ENCODE measurements around the gene TNN. TPM values are rescaled to one million over a fixed set of nuclear protein-coding genes. Genes with fewer than 3 reads are reported as not detected.

The TNN gene
- total RNA-seq, 2 experiments from 2014 or later: not detected

DNA sequence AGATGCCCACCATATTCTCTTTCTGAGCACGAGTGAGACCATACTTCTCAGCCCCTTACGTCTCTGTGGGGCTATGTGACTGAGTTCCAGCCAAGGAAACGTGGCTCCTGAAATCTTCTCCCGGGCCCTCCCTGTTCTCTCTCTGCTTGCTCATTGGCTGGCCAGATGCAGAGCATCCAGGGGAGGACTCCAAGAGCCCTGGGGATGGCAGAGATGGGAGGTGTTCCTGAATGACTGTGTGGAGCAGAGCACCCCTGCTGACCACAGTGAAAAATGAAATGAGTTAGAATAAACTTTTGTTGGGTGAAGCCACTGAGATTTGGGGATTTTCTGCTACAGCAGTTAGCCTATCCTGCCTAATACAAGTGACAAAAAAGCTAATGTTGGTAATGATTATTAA lies 101.1 kb downstream of the TNN start:
- peaks cover 66% of the 10 kb centered on the region for H3K4me1 Mint-ChIP-seq (ENCODE audit: low read depth)
- no peak overlapping the region for H3K27ac ChIP-seq (ENCODE audit: low read depth in 1 of 2, low read length in 2 of 2)
- TF ChIP-seq, protein P1, sequence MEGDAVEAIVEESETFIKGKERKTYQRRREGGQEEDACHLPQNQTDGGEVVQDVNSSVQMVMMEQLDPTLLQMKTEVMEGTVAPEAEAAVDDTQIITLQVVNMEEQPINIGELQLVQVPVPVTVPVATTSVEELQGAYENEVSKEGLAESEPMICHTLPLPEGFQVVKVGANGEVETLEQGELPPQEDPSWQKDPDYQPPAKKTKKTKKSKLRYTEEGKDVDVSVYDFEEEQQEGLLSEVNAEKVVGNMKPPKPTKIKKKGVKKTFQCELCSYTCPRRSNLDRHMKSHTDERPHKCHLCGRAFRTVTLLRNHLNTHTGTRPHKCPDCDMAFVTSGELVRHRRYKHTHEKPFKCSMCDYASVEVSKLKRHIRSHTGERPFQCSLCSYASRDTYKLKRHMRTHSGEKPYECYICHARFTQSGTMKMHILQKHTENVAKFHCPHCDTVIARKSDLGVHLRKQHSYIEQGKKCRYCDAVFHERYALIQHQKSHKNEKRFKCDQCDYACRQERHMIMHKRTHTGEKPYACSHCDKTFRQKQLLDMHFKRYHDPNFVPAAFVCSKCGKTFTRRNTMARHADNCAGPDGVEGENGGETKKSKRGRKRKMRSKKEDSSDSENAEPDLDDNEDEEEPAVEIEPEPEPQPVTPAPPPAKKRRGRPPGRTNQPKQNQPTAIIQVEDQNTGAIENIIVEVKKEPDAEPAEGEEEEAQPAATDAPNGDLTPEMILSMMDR (IDR thresholded peaks at IDR 0.05): no peak
- no peaks in the 10 kb centered on the region for H3K9me3 ChIP-seq (ENCODE audit: control insufficient read depth in 1 of 2, insufficient read depth in 1 of 2, low read length in 2 of 2)
- CTCF ChIA-PET: interaction anchor here (0.8 to 2.1 kb wide), 2 partner anchors 14 to 17 kb away, joined by 3 to 11 read pairs; no protein-coding TSS in a partner anchor
- H3K9me3 Mint-ChIP-seq: no peaks in the 10 kb centered on the region
- peak overlapping the region; percentile 22 for H3K27ac Mint-ChIP-seq
- peaks cover 28% of the 10 kb centered on the region for H3K4me1 ChIP-seq (ENCODE audit: insufficient read depth, low read length)
- no peaks in the 10 kb centered on the region for H3K27me3 ChIP-seq (ENCODE audit: control insufficient read depth in 1 of 2, insufficient read depth in 2 of 2, low read length in 2 of 2)
- intact Hi-C loops (cut with DNase I, micrococcal nuclease): no loop called here
- no peak overlapping the region for H3K4me3 ChIP-seq (ENCODE audit: low read length)
- peaks cover 98% of the 10 kb centered on the region for H3K36me3 Mint-ChIP-seq (ENCODE audit: low read depth)
- POLR2A ChIA-PET: no interaction called here
- no peaks in the 10 kb centered on the region for H3K27me3 Mint-ChIP-seq
- no peak overlapping the region for H3K4me3 Mint-ChIP-seq
- peaks cover 88% of the 10 kb centered on the region for H3K36me3 ChIP-seq (ENCODE audit: insufficient read depth, low read length)
- DNase-seq: no peak
- ATAC-seq (ENCODE audit: poor library complexity): no peak

DNA sequence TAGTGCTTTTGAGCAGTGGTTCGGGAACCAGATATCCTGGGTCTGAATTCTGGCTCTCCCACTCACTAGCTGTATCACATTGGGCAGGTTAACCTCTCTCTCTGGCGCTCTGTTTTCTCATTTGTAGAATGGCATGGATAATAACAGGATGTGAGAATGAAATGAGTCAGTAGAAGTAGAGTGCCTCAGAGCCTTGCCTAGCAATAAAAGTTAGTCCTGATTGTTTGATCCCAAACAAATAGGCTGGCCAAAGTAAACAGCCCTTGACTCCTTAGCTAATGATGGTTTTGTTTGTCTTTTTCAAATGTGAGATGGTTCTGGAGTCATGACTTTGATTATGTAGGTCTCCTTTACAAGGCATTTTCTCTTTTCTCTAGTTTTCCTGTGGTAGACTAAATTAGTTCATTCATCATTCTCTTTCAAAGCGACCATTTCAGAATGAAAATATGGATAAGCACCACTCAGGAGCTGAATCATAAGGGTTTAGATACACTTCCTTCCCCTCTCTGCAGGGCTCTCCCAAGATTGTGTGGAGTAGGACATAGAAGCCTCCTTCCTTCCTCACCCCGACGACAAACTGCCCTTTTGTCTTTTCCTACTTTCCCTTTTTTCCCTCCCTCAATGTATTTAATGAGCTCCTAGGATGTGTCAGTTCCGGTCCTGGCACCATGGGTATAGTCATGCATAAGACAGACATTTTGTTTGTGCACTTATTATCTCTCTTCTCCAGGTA lies 101.8 kb downstream of the TNN start:
- Histone ChIP-seq H3K36me3 (ENCODE audit: insufficient read depth, low read length) (peaks cover 84% of the 10 kb centered on the region), H3K4me3 (ENCODE audit: low read length) (no peak overlapping the region), H3K4me1 (ENCODE audit: insufficient read depth, low read length) (peaks cover 31% of the 10 kb centered on the region), H3K9me3 (ENCODE audit: control insufficient read depth in 1 of 2, insufficient read depth in 1 of 2, low read length in 2 of 2) (no peaks in the 10 kb centered on the region), H3K27ac (ENCODE audit: low read depth in 1 of 2, low read length in 2 of 2) (no peak overlapping the region), H3K27me3 (ENCODE audit: control insufficient read depth in 1 of 2, insufficient read depth in 2 of 2, low read length in 2 of 2) (no peaks in the 10 kb centered on the region)
- intact Hi-C loops (cut with DNase I, micrococcal nuclease): no loop called here
- Mint-ChIP-seq H3K4me1 (ENCODE audit: low read depth) (peaks cover 72% of the 10 kb centered on the region), H3K4me3 (no peak overlapping the region), H3K36me3 (ENCODE audit: low read depth) (peaks cover 98% of the 10 kb centered on the region), H3K27me3 (no peaks in the 10 kb centered on the region), H3K27ac (peak overlapping the region; percentile 22), H3K9me3 (no peaks in the 10 kb centered on the region)
- TF ChIP-seq, protein P1 (IDR thresholded peaks at IDR 0.05): no peak
- ChIA-PET POLR2A (no interaction called here), CTCF (interaction anchor here (0.8 to 2.1 kb wide), 2 partner anchors 14 to 18 kb away, joined by 3 to 11 read pairs; no protein-coding TSS in a partner anchor)
- no peak for DNase-seq
- ATAC-seq (ENCODE audit: poor library complexity): no peak

DNA sequence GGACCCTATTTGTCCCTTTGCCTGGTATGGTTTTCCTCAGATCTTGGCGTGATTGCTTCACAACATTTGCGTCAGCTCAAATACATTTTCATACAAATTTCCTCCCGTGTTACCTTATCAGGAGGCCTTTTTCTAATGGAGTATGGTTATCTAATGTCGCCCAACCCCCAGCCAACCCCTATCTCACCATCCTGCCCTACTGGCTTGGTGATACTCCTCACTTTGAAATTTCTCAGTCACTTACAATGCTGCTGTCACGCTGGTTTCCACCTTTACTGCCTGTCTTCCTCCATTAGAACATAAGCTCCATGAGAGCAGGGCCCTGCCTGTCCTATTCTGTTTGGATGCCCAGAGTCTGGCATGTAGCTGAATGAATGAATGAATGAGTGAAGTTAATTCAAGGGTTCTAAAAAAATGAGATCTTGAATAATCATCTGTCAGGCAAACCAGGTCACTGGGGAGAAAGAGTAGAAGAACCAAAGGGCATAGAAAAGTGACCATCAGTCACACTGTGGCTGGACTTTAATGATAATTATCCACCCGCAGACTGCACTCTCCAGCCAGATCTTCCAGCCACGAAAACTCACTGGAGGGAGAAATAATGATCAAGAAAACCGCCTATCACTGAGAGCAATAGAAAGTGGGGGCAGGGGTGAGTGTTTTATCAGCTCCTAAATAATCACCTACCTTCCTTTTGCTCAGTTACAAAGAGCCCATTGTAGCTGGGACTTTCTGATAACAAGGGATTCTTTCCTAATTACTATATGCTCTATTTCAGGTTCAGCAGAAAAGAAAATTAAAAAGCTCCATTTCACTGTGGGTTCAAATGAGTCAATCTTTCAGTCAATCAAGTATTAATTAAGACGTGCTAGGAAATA lies 103.6 kb downstream of the TNN start:
- Histone ChIP-seq H3K9me3 (ENCODE audit: control insufficient read depth in 1 of 2, insufficient read depth in 1 of 2, low read length in 2 of 2) (no peaks in the 10 kb centered on the region), H3K27me3 (ENCODE audit: control insufficient read depth in 1 of 2, insufficient read depth in 2 of 2, low read length in 2 of 2) (no peaks in the 10 kb centered on the region), H3K36me3 (ENCODE audit: insufficient read depth, low read length) (peaks cover 75% of the 10 kb centered on the region), H3K4me1 (ENCODE audit: insufficient read depth, low read length) (peaks cover 34% of the 10 kb centered on the region), H3K27ac (ENCODE audit: low read depth in 1 of 2, low read length in 2 of 2) (no peak overlapping the region), H3K4me3 (ENCODE audit: low read length) (no peak overlapping the region)
- DNase-seq (no peak), ATAC-seq (ENCODE audit: poor library complexity) (no peak)
- H3K27ac Mint-ChIP-seq: peak overlapping the region; percentile 50
- H3K9me3 Mint-ChIP-seq: no peaks in the 10 kb centered on the region
- TF ChIP-seq, protein P1 (IDR thresholded peaks at IDR 0.05): no peak
- H3K27me3 Mint-ChIP-seq: no peaks in the 10 kb centered on the region
- peaks cover 97% of the 10 kb centered on the region for H3K36me3 Mint-ChIP-seq (ENCODE audit: low read depth)
- intact Hi-C loops (cut with DNase I, micrococcal nuclease): no loop called here
- H3K4me1 Mint-ChIP-seq (ENCODE audit: low read depth): peaks cover 84% of the 10 kb centered on the region
- H3K4me3 Mint-ChIP-seq: no peak overlapping the region
- POLR2A ChIA-PET: interaction anchor here (1.5 kb wide), 1 partner anchor 18 kb away, joined by 4 read pairs; no protein-coding TSS in a partner anchor
- CTCF ChIA-PET: interaction anchor here (1.2 kb wide), 1 partner anchor 13 kb away, joined by 3 read pairs; no protein-coding TSS in a partner anchor
